K562 (cell line): Measurements from ENCODE around the gene MADD. TPM values are rescaled to one million over a fixed set of nuclear protein-coding genes. Genes with fewer than 3 reads are reported as not detected.
A peak's percentile ranks its signal among the peaks of the same experiment; 100 is the strongest.

Source experiments
- ATAC-seq: fragments of 200-7000 bp; cut with Tn5 transposase; 3 replicates; pipeline ENCODE4 v1.9.1; 2020; ENCODE audit warnings: moderate library complexity
- BruUV-seq: library from RNA; stranded (reverse); fragments of 400-500 nt; replicated peaks from 2 replicates; lab custom pipeline; 2021; lab: Mats Ljungman, UMichigan
- CTCF ChIA-PET: fragments of 300-600 bp; formaldehyde crosslinking; extraction: SDS; loops from one replicate; lab custom pipeline; 2021; ENCODE audit warnings: low intra/inter-chr PET ratio; lab: Yijun Ruan, JAX
- POLR2A ChIA-PET: fragments of 300-600, 350-650 bp; sonication (Branson Sonifier 250); formaldehyde crosslinking; extraction: SDS; loops from one replicate; lab custom pipeline; 2021; ENCODE audit warnings: antibody characterized with exemption, inconsistent platforms; lab: Yijun Ruan, JAX
- DNase-seq, 4 experiments: peaks; one replicate each; pipeline versions ENCODE4 v3.0.0 to v3.0.0-alpha.2; 2011 to 2018; ENCODE audit warnings: low spot score in 3 of 4, mixed read lengths in 3 of 4; ENCODE audit errors: extremely low read depth in 1 of 4
- FAIRE-seq: peaks from 2 replicates; lab custom pipeline; 2011; peaks lifted over from hg19 to GRCh38; lab: Jason Lieb, UNC
- H2AFZ ChIP-seq: 2 replicates; pipeline ENCODE4 v1.6.0; 2011; ENCODE audit warnings: low read depth, low read length, control low read depth, inconsistent platforms
- H3K27ac ChIP-seq: fragments of 200-600 bp; 3 replicates; pipeline ENCODE4 v1.8.0; 2011; ENCODE audit warnings: low read depth, mild to moderate bottlenecking, control low read depth, inconsistent platforms, low read length, moderate library complexity, mixed read lengths; ENCODE audit errors: extremely low read depth
- H3K27me3 ChIP-seq, 2 experiments: fragments of 300-600 bp in 1 of 2; 2 replicates in 1 of 2; 3 replicates in 1 of 2; pipeline versions ENCODE4 v1.6.0 to v1.8.0; 2011; ENCODE audit warnings: inconsistent platforms in 2 of 2, low read length in 2 of 2, mild to moderate bottlenecking in 1 of 2, mixed read lengths in 1 of 2, moderate library complexity in 1 of 2; ENCODE audit not compliant: control insufficient read depth in 2 of 2, insufficient read depth in 2 of 2
- H3K36me3 ChIP-seq: fragments of 300-600 bp; 3 replicates; pipeline ENCODE4 v1.8.0; 2011; ENCODE audit warnings: mild to moderate bottlenecking, low read length, inconsistent platforms; ENCODE audit not compliant: control insufficient read depth, insufficient read depth
- H3K4me1 ChIP-seq, 2 experiments: fragments of 200-600 bp in 1 of 2; replicated peaks in 1 of 2; 2 replicates in 1 of 2; 3 replicates in 1 of 2; pipeline versions ENCODE4 v1.5.1 to v1.8.0; 2011; ENCODE audit warnings: inconsistent platforms in 2 of 2, low read length in 2 of 2, mild to moderate bottlenecking in 1 of 2, mixed read lengths in 1 of 2, moderate library complexity in 1 of 2; ENCODE audit not compliant: control insufficient read depth in 2 of 2, insufficient read depth in 2 of 2
- H3K4me2 ChIP-seq: 2 replicates; pipeline ENCODE4 v1.6.1; 2011; ENCODE audit warnings: low read length, control low read depth, inconsistent platforms, mixed read lengths; ENCODE audit not compliant: insufficient read depth
- H3K4me3 ChIP-seq: fragments of 200-600 bp; sonication (generic), shearing (Covaris generic); 2 replicates; pipeline ENCODE4 v1.5.1; 2016; ENCODE audit warnings: control low read depth, inconsistent platforms
- H3K79me2 ChIP-seq: fragments of 200-600 bp; 3 replicates; pipeline ENCODE4 v1.8.0; 2011; ENCODE audit warnings: low read length, inconsistent platforms; ENCODE audit not compliant: control insufficient read depth, insufficient read depth
- H3K9ac ChIP-seq, 2 experiments: 2 replicates each; pipeline versions ENCODE4 v1.6.0 to v1.6.1; 2011; ENCODE audit warnings: low read depth in 2 of 2, low read length in 2 of 2, control low read depth in 1 of 2, inconsistent platforms in 1 of 2, mild to moderate bottlenecking in 1 of 2, mixed read lengths in 1 of 2; ENCODE audit not compliant: insufficient read depth in 1 of 2
- H3K9me1 ChIP-seq: one replicate; pipeline ENCODE4 v1.6.0; 2011; ENCODE audit warnings: inconsistent platforms, mild to moderate bottlenecking, low read length, moderate library complexity; ENCODE audit not compliant: control insufficient read depth, insufficient read depth
- H3K9me3 ChIP-seq: replicated peaks from 2 replicates; pipeline ENCODE4 v1.5.1; 2011; ENCODE audit warnings: low read depth, low read length, inconsistent platforms; ENCODE audit not compliant: control insufficient read depth, insufficient read depth
- H4K20me1 ChIP-seq: replicated peaks from 2 replicates; pipeline ENCODE4 v1.6.1; 2011; ENCODE audit warnings: low read length, inconsistent platforms, mixed read lengths; ENCODE audit not compliant: control insufficient read depth, insufficient read depth
- MAX ChIP-seq: sonication (generic); formaldehyde crosslinking; IDR thresholded peaks from 2 replicates; pipeline ENCODE4 v1.9.0; 2022; ENCODE audit warnings: mild to moderate bottlenecking, missing genetic modification reagents
- ZNF174 ChIP-seq: fragments of 250-450 bp; sonication (Bioruptor Pico); IDR thresholded peaks from 2 replicates; pipeline ENCODE4 v1.4.0; 2020; ENCODE audit warnings: mild to moderate bottlenecking
- ZNF431 ChIP-seq: sonication (generic); formaldehyde crosslinking; IDR thresholded peaks from 2 replicates; pipeline ENCODE4 v1.8.0; 2022; ENCODE audit warnings: mild to moderate bottlenecking, missing genetic modification reagents
- WGBS: fragments of 100-300 bp; shearing (Covaris generic); methylation state at CpG from one replicate; pipeline ENCODE4 v1.1.6; 2016; ENCODE audit warnings: low coverage, mixed read lengths; ENCODE audit not compliant: insufficient coverage; ENCODE audit errors: missing lambda C conversion rate; 5-methylcytosine and 5-hydroxymethylcytosine counted together
- in situ Hi-C: fragments of 300-500 bp; cut with MboI; formaldehyde crosslinking; loops from 4 replicates; pipeline ENCODE4 v1.15.0; 2018; ENCODE audit warnings: inconsistent platforms, mixed read lengths
- intact Hi-C: fragments of 100-400 bp; cut with micrococcal nuclease; formaldehyde crosslinking; loops from 2 replicates; pipeline ENCODE4 v1.14.2; 2022
- polyA plus RNA-seq, 8 experiments: library from polyadenylated mRNA; depleted of rRNA in 4 of 8; stranded (reverse) in 5 of 8; unstranded in 3 of 8; fragments of >200 nt; fragmentation: Nextera tagmentation in 2 of 8; fragmentation: Illumina TruSeq in 1 of 8; extraction: Ambion mirVana in 2 of 8; extraction: Trizol in 1 of 8; gene quantifications; 2 replicates each; pipeline versions ENCODE4 v1.2.1 to v1.2.3, GENCODE V29; 2011 to 2014; ENCODE audit warnings: inconsistent platforms in 1 of 8, missing spikeins in 1 of 8
- total RNA-seq, 7 experiments: library from RNA; depleted of rRNA in 6 of 7; stranded (reverse); fragments of >200 nt in 6 of 7; fragmentation: Illumina TruSeq in 2 of 7; extraction: Trizol in 2 of 7; gene quantifications; 2 replicates each; pipeline versions ENCODE4 v1.2.1 to v1.2.3, GENCODE V29; 2011 to 2021; ENCODE audit warnings: low replicate concordance in 1 of 7

MADD gene
- total and polyA plus RNA-seq, 9 of the 15 experiments (the other 6 are each of a cell fraction or from before 2014, with no cell fraction given), result 0.68 to 57.6 (median 33.6) TPM

GRCh38 chr11:47342036-47342803 is 72.3 kb downstream of the MADD start:
- CTCF ChIA-PET, result no interaction called here
- H3K4me3 ChIP-seq, result no peak overlapping the region
- BruUV-seq, result no TSS peak
- H2AFZ ChIP-seq, result no peak overlapping the region
- no peak overlapping the region for H3K27ac ChIP-seq
- H4K20me1 ChIP-seq, result peaks cover under 1% of the 10 kb centered on the region; the same call in 1 of the 2 replicates
- DNase-seq (no peak), FAIRE-seq (no peak)
- intact Hi-C loops (no loop called here), in situ Hi-C loops (loop anchor here (10.0 kb wide), 1 partner anchor 167 kb away; the partner anchor contains the start of gene ARFGAP2)
- POLR2A ChIA-PET, result interaction anchor here (0.6 kb wide), 2 partner anchors 14 to 189 kb away, joined by 3 read pairs; no protein-coding TSS in a partner anchor
- 39% methylated on average over 24 of the region's 24 CpGs for WGBS
- peaks cover 2% of the 10 kb centered on the region for H3K9me1 ChIP-seq
- no peaks in the 10 kb centered on the region for H3K36me3 ChIP-seq
- no peaks in the 10 kb centered on the region for H3K9me3 ChIP-seq
- TF ChIP-seq ZNF431 (CRISPR knock-in tag) (no peak), MAX (CRISPR knock-in tag) (0 out of 2 replicates have a peak, but pooled peaks have one; percentile 17)
- TF ChIP-seq, all 486 proteins: peak for 1
- Histone ChIP-seq H3K4me1 (peaks cover 4 to 45% of the 10 kb centered on the region in 2 experiments; a peak in 3 of 5 replicates), H3K27me3 (peaks cover 13 to 39% of the 10 kb centered on the region in 2 experiments; a peak in 4 of 5 replicates), H3K79me2 (no peaks in the 10 kb centered on the region), H3K9ac (peak overlapping the region in 1 of 2 experiments; percentile 57; a peak in 1 of 4 replicates), H3K4me2 (no peak overlapping the region)
- no peak for ATAC-seq

- Histone ChIP-seq H3K79me2 (no peaks in the 10 kb centered on the region), H3K9me3 (no peaks in the 10 kb centered on the region), H3K36me3 (no peaks in the 10 kb centered on the region), H4K20me1 (peaks cover 3% of the 10 kb centered on the region; the same call in 1 of the 2 replicates), H3K4me3 (no peak overlapping the region), H3K9ac (no peak overlapping the region), H2AFZ (no peak overlapping the region), H3K27ac (no peak overlapping the region), H3K4me2 (no peak overlapping the region), H3K27me3 (peaks cover 13 to 44% of the 10 kb centered on the region in 2 experiments; a peak in 4 of 5 replicates), H3K9me1 (peaks cover 2% of the 10 kb centered on the region), H3K4me1 (peaks cover 0 to 42% of the 10 kb centered on the region in 2 experiments; a peak in 2 of 5 replicates)
- no peak for ATAC-seq
- POLR2A ChIA-PET, result interaction anchor here (0.5 kb wide), 1 partner anchor 37 kb away, joined by 3 read pairs; no protein-coding TSS in a partner anchor
- no TSS peak for BruUV-seq
- in situ Hi-C loops, result loop anchor here (10.0 kb wide), 1 partner anchor 168 kb away; the partner anchor contains the start of gene ARFGAP2
- no peak for FAIRE-seq
- no peak for TF ChIP-seq ZNF174 (CRISPR knock-in tag)
- CTCF ChIA-PET, result no interaction called here
- WGBS, result 50% methylated on average over 15 of the region's 15 CpGs
- intact Hi-C loops, result no loop called here
- DNase-seq, result no peak
Observed at GRCh38 chr11:47342854-47343253, 72.9 kb downstream of the MADD start.
